ENCODE measurements around the gene PPFIA1. TPM values are rescaled to one million over a fixed set of nuclear protein-coding genes. Genes with fewer than 3 reads are reported as not detected.

Gene PPFIA1
- total and polyA plus RNA-seq, 2 experiments from 2014 or later, result 36.0 to 39.6 TPM

DNA sequence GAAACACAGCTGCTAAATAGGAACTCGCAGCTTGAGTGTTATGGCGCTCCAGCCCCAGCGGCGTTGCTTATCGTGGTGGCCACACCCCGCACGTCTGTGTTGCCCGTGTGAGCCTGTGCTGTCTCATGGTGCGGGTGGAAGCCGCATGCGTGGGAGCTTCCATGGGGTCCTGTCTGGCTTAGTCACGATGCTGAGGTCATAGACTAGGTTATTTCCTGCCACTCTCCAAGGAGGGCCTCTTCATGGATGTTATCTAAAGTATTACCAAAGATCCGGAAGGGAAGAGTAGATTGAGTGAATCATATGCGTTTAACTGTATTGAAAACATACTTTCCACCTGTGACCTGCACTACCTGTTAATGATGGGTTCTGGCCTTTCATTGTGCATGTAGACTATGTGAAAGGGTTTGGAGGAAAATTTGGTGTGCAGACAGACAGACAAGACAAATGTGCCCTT is 149.5 kb downstream of the PPFIA1 start:
- 88% methylated on average over 14 of the region's 14 CpGs for WGBS (ENCODE audit: low lambda C conversion rate, missing lambda C conversion rate)
- no peak overlapping the region for H3K4me3 ChIP-seq
- H3K27me3 ChIP-seq, result no peaks in the 10 kb centered on the region
- no peak for DNase-seq (ENCODE audit: low spot score)
- H3K27ac ChIP-seq, result no peak overlapping the region
- H3K4me1 ChIP-seq (ENCODE audit: insufficient read depth), result no peaks in the 10 kb centered on the region
- H3K79me2 ChIP-seq, result peaks cover 2% of the 10 kb centered on the region
- H3K4me2 ChIP-seq, result no peak overlapping the region
- H4K20me1 ChIP-seq (ENCODE audit: insufficient read depth, poor library complexity, severe bottlenecking), result no peaks in the 10 kb centered on the region
- TF ChIP-seq EZH2phosphoT487 (IDR thresholded peaks at IDR 0.05; ENCODE audit: low read depth, severe bottlenecking, unreplicated experiment), result no peak
- no peaks in the 10 kb centered on the region for H3K9me3 ChIP-seq (ENCODE audit: low read depth)
- no peak overlapping the region for H2AFZ ChIP-seq
- no peaks in the 10 kb centered on the region for H3K9me2 ChIP-seq (replicated peaks; ENCODE audit: insufficient read depth)
- H3K36me3 ChIP-seq (replicated peaks; ENCODE audit: insufficient read depth, low read depth), result peaks cover 9% of the 10 kb centered on the region

DNA sequence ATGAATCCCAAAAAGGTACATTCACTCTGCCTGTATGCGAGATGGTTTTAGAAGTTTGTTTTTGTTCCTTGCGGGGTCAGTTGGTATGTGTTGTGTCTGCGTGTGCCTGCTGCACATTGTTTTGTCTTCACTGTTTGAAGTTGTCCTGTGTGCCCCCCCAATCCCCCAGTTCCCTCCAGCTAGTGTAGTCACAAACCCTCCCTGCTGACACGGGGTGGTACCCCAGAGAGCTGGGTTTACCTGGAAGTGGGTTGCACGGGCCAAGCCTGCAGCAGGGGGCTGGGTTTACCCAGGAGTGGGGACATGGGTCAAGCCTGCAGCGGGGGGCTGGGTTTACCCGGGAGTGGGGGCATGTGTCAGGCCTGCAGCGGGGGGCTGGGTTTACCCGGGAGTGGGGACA is 150.0 kb downstream of the PPFIA1 start:
- WGBS (ENCODE audit: low lambda C conversion rate, missing lambda C conversion rate), result 88% methylated on average over 7 of the region's 9 CpGs
- Histone ChIP-seq H3K4me1 (ENCODE audit: insufficient read depth) (no peaks in the 10 kb centered on the region), H3K9me2 (replicated peaks; ENCODE audit: insufficient read depth) (no peaks in the 10 kb centered on the region), H3K27me3 (no peaks in the 10 kb centered on the region), H3K36me3 (replicated peaks; ENCODE audit: insufficient read depth, low read depth) (peaks cover 6% of the 10 kb centered on the region), H3K9me3 (ENCODE audit: low read depth) (no peaks in the 10 kb centered on the region), H4K20me1 (ENCODE audit: insufficient read depth, poor library complexity, severe bottlenecking) (no peaks in the 10 kb centered on the region), H3K4me2 (no peak overlapping the region), H2AFZ (no peak overlapping the region), H3K27ac (no peak overlapping the region), H3K79me2 (peaks cover 2% of the 10 kb centered on the region), H3K4me3 (no peak overlapping the region)
- TF ChIP-seq, protein P1, sequence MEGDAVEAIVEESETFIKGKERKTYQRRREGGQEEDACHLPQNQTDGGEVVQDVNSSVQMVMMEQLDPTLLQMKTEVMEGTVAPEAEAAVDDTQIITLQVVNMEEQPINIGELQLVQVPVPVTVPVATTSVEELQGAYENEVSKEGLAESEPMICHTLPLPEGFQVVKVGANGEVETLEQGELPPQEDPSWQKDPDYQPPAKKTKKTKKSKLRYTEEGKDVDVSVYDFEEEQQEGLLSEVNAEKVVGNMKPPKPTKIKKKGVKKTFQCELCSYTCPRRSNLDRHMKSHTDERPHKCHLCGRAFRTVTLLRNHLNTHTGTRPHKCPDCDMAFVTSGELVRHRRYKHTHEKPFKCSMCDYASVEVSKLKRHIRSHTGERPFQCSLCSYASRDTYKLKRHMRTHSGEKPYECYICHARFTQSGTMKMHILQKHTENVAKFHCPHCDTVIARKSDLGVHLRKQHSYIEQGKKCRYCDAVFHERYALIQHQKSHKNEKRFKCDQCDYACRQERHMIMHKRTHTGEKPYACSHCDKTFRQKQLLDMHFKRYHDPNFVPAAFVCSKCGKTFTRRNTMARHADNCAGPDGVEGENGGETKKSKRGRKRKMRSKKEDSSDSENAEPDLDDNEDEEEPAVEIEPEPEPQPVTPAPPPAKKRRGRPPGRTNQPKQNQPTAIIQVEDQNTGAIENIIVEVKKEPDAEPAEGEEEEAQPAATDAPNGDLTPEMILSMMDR (IDR thresholded peaks at IDR 0.05; ENCODE audit: poor library complexity), result no peak
- TF ChIP-seq EZH2 (IDR thresholded peaks at IDR 0.05; ENCODE audit: borderline replicate concordance), result no peak
- TF ChIP-seq EZH2phosphoT487 (IDR thresholded peaks at IDR 0.05; ENCODE audit: low read depth, severe bottlenecking, unreplicated experiment), result no peak
- no peak for DNase-seq (ENCODE audit: low spot score)

DNA sequence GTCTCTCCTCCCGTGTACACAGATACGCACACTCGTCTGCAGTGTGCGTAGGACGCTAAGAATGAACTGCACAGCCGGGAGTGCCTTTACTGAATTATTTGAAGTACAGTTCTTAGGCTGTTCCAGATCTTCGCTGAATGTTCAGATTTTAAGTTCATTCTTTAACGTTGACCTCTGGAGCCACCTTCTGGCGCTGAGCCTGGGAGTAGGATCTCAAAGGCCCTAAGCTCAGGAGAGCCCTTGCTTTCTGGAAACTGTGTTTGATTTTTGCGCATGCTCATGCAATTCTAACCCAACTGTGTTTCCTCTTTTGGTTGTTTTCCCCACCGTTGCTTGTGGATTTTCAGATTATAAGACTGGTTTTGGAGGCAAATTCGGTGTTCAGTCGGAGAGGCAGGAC is 150.6 kb downstream of the PPFIA1 start:
- Histone ChIP-seq H3K4me2 (no peak overlapping the region), H2AFZ (no peak overlapping the region), H3K79me2 (peaks cover 2% of the 10 kb centered on the region), H3K9me2 (replicated peaks; ENCODE audit: insufficient read depth) (no peaks in the 10 kb centered on the region), H3K27me3 (no peaks in the 10 kb centered on the region), H3K27ac (no peak overlapping the region), H3K36me3 (replicated peaks; ENCODE audit: insufficient read depth, low read depth) (no peaks in the 10 kb centered on the region), H3K4me1 (ENCODE audit: insufficient read depth) (no peaks in the 10 kb centered on the region), H4K20me1 (ENCODE audit: insufficient read depth, poor library complexity, severe bottlenecking) (no peaks in the 10 kb centered on the region), H3K9me3 (ENCODE audit: low read depth) (no peaks in the 10 kb centered on the region), H3K4me3 (no peak overlapping the region)
- 95% methylated on average over 13 of the region's 13 CpGs for WGBS (ENCODE audit: low lambda C conversion rate, missing lambda C conversion rate)
- no peak for DNase-seq (ENCODE audit: low spot score)
- TF ChIP-seq EZH2 (IDR thresholded peaks at IDR 0.05; ENCODE audit: borderline replicate concordance), result no peak
- no peak for TF ChIP-seq EZH2phosphoT487 (IDR thresholded peaks at IDR 0.05; ENCODE audit: low read depth, severe bottlenecking, unreplicated experiment)
- TF ChIP-seq, protein P1 (IDR thresholded peaks at IDR 0.05; ENCODE audit: poor library complexity), result no peak

- 95% methylated on average over 35 of the region's 35 CpGs for WGBS (ENCODE audit: low lambda C conversion rate, missing lambda C conversion rate)
- Histone ChIP-seq H3K79me2 (peaks cover 2% of the 10 kb centered on the region), H3K27ac (no peak overlapping the region), H3K27me3 (no peaks in the 10 kb centered on the region), H2AFZ (no peak overlapping the region), H3K9me3 (ENCODE audit: low read depth) (no peaks in the 10 kb centered on the region), H3K9me2 (replicated peaks; ENCODE audit: insufficient read depth) (no peaks in the 10 kb centered on the region), H4K20me1 (ENCODE audit: insufficient read depth, poor library complexity, severe bottlenecking) (no peaks in the 10 kb centered on the region), H3K4me2 (no peak overlapping the region), H3K36me3 (replicated peaks; ENCODE audit: insufficient read depth, low read depth) (no peaks in the 10 kb centered on the region), H3K4me1 (ENCODE audit: insufficient read depth) (no peaks in the 10 kb centered on the region), H3K4me3 (no peak overlapping the region)
- DNase-seq (ENCODE audit: low spot score), result no peak
- TF ChIP-seq, protein P1 (IDR thresholded peaks at IDR 0.05; ENCODE audit: poor library complexity), result no peak
- TF ChIP-seq EZH2phosphoT487 (IDR thresholded peaks at IDR 0.05; ENCODE audit: low read depth, severe bottlenecking, unreplicated experiment) (no peak), EZH2 (IDR thresholded peaks at IDR 0.05; ENCODE audit: borderline replicate concordance) (no peak)
Observed at GRCh38 chr11:70422692-70423522, 152.4 kb downstream of the PPFIA1 start.

Data from hepatocyte (in vitro differentiated cells).